ENCODE data around the gene CYSLTR2. TPM values are rescaled to one million over a fixed set of nuclear protein-coding genes. Genes with fewer than 3 reads are reported as not detected.

Gene CYSLTR2
- 1 to 10 TPM; 1.1 to 1.5 TPM for total RNA-seq

GRCh38 chr13:48653472-48653939, at the start of gene CYSLTR2:
TSS of gene CYSLTR2 (plus strand) at chr13:48653929. CDS start at chr13:48706818, 52,889 bp downstream.
- no peak for TF ChIP-seq CTCF (IDR thresholded peaks at IDR 0.05)
- peak within 1 kb of the TSS; percentile 73 for H3K4me3 Mint-ChIP-seq
- H3K36me3 Mint-ChIP-seq (ENCODE audit: low read depth), result no peaks in the 10 kb centered on the region
- H3K27ac Mint-ChIP-seq, result peak within 1 kb of the TSS; percentile 82
- no peaks in the 10 kb centered on the region for H3K27me3 Mint-ChIP-seq
- H3K9me3 Mint-ChIP-seq, result no peaks in the 10 kb centered on the region
- POLR2A ChIA-PET, result interaction anchor here (1.3 to 1.6 kb wide), 2 partner anchors 27 to 127 kb away, joined by 3 read pairs; no protein-coding TSS in a partner anchor
- ATAC-seq (peak; percentile 94), DNase-seq (peak; percentile 18)
- H3K4me1 Mint-ChIP-seq (ENCODE audit: low read depth), result peaks cover 29% of the 10 kb centered on the region
- CTCF ChIA-PET, result interaction anchor here (1.2 to 2.5 kb wide), 2 partner anchors 114 to 116 kb away, joined by 3 to 6 read pairs; no protein-coding TSS in a partner anchor
- intact Hi-C loops (cut with micrococcal nuclease), result no loop called here

GRCh38 chr13:48615049-48615448, 38.7 kb upstream of the CYSLTR2 start:
- intact Hi-C loops (cut with micrococcal nuclease), result no loop called here
- no peaks in the 10 kb centered on the region for H3K4me1 Mint-ChIP-seq (ENCODE audit: low read depth)
- ATAC-seq, result no peak
- no peak overlapping the region for H3K27ac Mint-ChIP-seq
- no peak overlapping the region for H3K4me3 Mint-ChIP-seq
- H3K9me3 Mint-ChIP-seq, result peaks cover 11% of the 10 kb centered on the region
- peaks cover 2% of the 10 kb centered on the region for H3K36me3 Mint-ChIP-seq (ENCODE audit: low read depth)
- DNase-seq, result no peak
- TF ChIP-seq CTCF (IDR thresholded peaks at IDR 0.05), result no peak
- CTCF ChIA-PET, result no interaction called here
- H3K27me3 Mint-ChIP-seq, result no peaks in the 10 kb centered on the region
- POLR2A ChIA-PET, result no interaction called here

- H3K27ac Mint-ChIP-seq, result no peak overlapping the region
- no peaks in the 10 kb centered on the region for H3K4me1 Mint-ChIP-seq (ENCODE audit: low read depth)
- TF ChIP-seq CTCF (IDR thresholded peaks at IDR 0.05), result no peak
- no peaks in the 10 kb centered on the region for H3K27me3 Mint-ChIP-seq
- ChIA-PET POLR2A (no interaction called here), CTCF (no interaction called here)
- no peak for DNase-seq
- H3K9me3 Mint-ChIP-seq, result peaks cover 17% of the 10 kb centered on the region
- H3K4me3 Mint-ChIP-seq, result no peak overlapping the region
- peaks cover 6% of the 10 kb centered on the region for H3K36me3 Mint-ChIP-seq (ENCODE audit: low read depth)
- no peak for ATAC-seq
- intact Hi-C loops (cut with micrococcal nuclease), result no loop called here
Observed at GRCh38 chr13:48618937-48619336, 34.8 kb upstream of the CYSLTR2 start.

GRCh38 chr13:48621056-48621455, 32.7 kb upstream of the CYSLTR2 start:
- intact Hi-C loops (cut with micrococcal nuclease), result no loop called here
- no peak for TF ChIP-seq CTCF (IDR thresholded peaks at IDR 0.05)
- ChIA-PET POLR2A (no interaction called here), CTCF (no interaction called here)
- no peaks in the 10 kb centered on the region for H3K4me1 Mint-ChIP-seq (ENCODE audit: low read depth)
- no peak for DNase-seq
- ATAC-seq, result no peak
- H3K27me3 Mint-ChIP-seq, result no peaks in the 10 kb centered on the region
- no peak overlapping the region for H3K27ac Mint-ChIP-seq
- peaks cover 6% of the 10 kb centered on the region for H3K36me3 Mint-ChIP-seq (ENCODE audit: low read depth)
- no peak overlapping the region for H3K4me3 Mint-ChIP-seq
- H3K9me3 Mint-ChIP-seq, result peaks cover 17% of the 10 kb centered on the region

GRCh38 chr13:48624016-48624415, 29.7 kb upstream of the CYSLTR2 start:
- Mint-ChIP-seq H3K4me3 (no peak overlapping the region), H3K4me1 (ENCODE audit: low read depth) (no peaks in the 10 kb centered on the region), H3K36me3 (ENCODE audit: low read depth) (peaks cover 6% of the 10 kb centered on the region), H3K27ac (no peak overlapping the region), H3K9me3 (peaks cover 11% of the 10 kb centered on the region), H3K27me3 (no peaks in the 10 kb centered on the region)
- ChIA-PET POLR2A (no interaction called here), CTCF (interaction anchor here (1.5 kb wide), 1 partner anchor 145 kb away, joined by 3 read pairs; no protein-coding TSS in a partner anchor)
- no peak for TF ChIP-seq CTCF (IDR thresholded peaks at IDR 0.05)
- intact Hi-C loops (cut with micrococcal nuclease), result no loop called here
- DNase-seq (no peak), ATAC-seq (no peak)
